Mesodermal cell (in vitro differentiated cells): ENCODE data around the gene SPR.

Experiments
- H3K27ac ChIP-seq: 2 replicates; pipeline ENCODE4 v1.7.0; 2013; ENCODE audit warnings: mild to moderate bottlenecking, low read depth, low read length, moderate library complexity; ENCODE audit not compliant: severe bottlenecking
- H3K36me3 ChIP-seq: 2 replicates; pipeline ENCODE4 v1.7.1; 2013; ENCODE audit warnings: mild to moderate bottlenecking, low read length, moderate library complexity; ENCODE audit not compliant: control insufficient read depth, insufficient read depth
- H3K4me1 ChIP-seq: one replicate; pipeline ENCODE4 v1.7.1; 2013; ENCODE audit warnings: mild to moderate bottlenecking, low read length; ENCODE audit not compliant: insufficient read depth, control insufficient read depth, poor library complexity, severe bottlenecking
- H3K4me3 ChIP-seq: 2 replicates; pipeline ENCODE4 v1.7.0; 2013; ENCODE audit warnings: low read length, control low read depth, mild to moderate bottlenecking; ENCODE audit not compliant: insufficient read depth, poor library complexity, severe bottlenecking; ENCODE audit errors: extremely low read depth
- H3K9me3 ChIP-seq: 2 replicates; pipeline ENCODE4 v1.7.1; 2013; ENCODE audit warnings: mild to moderate bottlenecking, low read length, moderate library complexity; ENCODE audit not compliant: control insufficient read depth
- WGBS, 2 experiments: methylation state at CpG; one replicate each; pipeline ENCODE4 v1.1.5; 2013; ENCODE audit warnings: missing lambda C conversion rate in 2 of 2; ENCODE audit not compliant: insufficient coverage in 2 of 2; 5-methylcytosine and 5-hydroxymethylcytosine counted together

Gene SPR

DNA sequence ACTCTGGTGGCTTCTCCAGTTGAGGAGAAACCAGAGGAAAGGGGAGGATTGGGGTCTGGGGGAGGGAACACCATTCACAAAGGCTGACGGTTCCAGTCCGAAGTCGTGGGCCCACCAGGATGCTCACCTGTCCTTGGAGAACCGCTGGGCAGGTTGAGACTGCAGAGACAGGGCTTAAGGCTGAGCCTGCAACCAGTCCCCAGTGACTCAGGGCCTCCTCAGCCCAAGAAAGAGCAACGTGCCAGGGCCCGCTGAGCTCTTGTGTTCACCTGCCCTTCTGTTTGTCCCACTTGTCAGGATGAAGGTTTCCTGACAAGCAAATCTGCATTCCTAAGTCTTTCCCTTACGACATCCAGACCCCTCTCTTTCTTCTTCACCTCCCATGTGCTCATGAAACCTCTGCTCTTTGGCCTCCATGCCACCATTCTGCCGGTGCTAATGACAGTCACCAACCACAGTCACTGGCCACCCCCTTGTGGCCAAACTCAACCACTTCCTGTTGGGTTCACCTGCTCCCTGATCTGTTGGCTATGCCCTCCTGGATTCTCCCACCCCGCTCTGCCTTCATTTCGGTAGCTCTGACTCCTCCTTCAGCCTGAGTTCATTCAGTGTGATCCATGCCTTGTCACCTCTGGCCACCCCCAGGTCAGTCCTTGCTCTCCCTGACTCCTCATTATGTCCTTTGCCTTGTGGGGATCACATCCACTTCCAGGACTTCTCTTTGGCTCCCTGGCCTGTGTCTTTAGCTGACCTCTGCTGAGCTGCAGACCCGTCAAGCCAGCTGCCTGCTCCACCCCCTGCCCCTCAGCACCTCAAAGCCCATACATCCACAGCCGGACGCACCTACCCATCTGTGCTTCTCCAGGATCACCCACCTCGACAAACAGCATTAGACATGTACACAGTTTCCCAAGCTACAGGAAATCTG is 47.7 kb downstream of the SPR start:
- 79 to 84% methylated on average over 12 to 14 of the region's 14 CpGs for WGBS, 2 experiments
- Histone ChIP-seq H3K4me3 (no peak overlapping the region), H3K4me1 (peaks cover 10% of the 10 kb centered on the region), H3K36me3 (no peaks in the 10 kb centered on the region), H3K9me3 (no peaks in the 10 kb centered on the region), H3K27ac (no peak overlapping the region)

DNA sequence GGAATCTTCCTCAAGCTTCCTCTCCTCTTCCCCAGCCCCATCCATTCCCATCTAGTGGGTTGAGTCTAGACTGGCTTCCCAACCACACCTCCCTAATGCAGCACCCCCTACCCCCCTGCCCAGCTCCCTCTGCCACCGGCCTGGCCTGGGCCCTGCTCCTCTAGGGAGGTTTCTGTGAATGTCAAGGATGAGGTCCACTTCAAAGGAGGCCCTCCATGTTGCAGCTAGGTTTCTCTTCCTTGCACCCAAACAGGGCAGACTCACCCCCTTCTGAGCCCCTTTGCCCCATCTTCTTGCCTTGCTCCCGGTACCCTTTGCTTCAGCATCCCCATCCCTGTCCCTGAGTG is 48.4 kb downstream of the SPR start:
- H3K36me3 ChIP-seq, result no peaks in the 10 kb centered on the region
- no peaks in the 10 kb centered on the region for H3K9me3 ChIP-seq
- H3K4me1 ChIP-seq, result peaks cover 15% of the 10 kb centered on the region
- no peak overlapping the region for H3K27ac ChIP-seq
- H3K4me3 ChIP-seq, result no peak overlapping the region
- WGBS, 2 experiments, result 75 to 100% methylated on average over 1 of the region's 2 CpGs

DNA sequence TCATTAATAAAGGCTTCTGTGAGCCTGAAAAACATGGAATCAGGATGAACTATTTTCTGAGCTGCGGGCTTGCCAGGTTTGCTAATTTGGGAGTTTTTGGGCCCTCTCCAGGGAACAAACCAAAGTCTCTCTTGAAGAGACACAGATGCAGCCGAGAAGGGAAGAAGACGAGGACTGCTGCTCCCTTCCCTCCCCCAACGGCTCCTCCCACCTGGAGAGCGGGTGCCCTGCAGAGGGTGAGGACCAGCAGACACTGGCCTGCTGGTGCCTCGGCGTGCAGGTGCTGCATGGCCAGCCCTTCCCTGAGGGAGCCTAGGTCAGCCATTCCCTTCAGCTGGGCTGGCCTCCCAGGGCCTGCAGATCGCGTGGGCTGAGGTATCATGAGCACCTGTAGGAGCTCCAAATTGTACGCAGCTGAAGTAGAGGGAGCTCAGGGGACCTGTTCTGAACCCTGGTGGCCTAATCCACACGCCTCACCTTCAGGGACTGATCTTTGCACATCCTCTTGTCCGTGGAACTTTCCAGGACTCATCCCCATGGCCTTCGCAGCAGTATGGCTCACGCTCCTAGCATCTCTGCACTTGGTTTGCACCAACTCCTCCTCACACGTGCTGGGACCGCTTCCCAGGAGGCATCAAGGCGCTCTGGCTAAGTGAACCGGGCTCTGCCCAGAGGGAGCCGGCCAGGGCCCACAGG is 49.6 kb downstream of the SPR start:
- H3K9me3 ChIP-seq, result no peaks in the 10 kb centered on the region
- H3K27ac ChIP-seq, result no peak overlapping the region
- peaks cover 27% of the 10 kb centered on the region for H3K4me1 ChIP-seq
- no peak overlapping the region for H3K4me3 ChIP-seq
- no peaks in the 10 kb centered on the region for H3K36me3 ChIP-seq
- 82 to 85% methylated on average over 14 to 16 of the region's 19 CpGs for WGBS, 2 experiments

DNA sequence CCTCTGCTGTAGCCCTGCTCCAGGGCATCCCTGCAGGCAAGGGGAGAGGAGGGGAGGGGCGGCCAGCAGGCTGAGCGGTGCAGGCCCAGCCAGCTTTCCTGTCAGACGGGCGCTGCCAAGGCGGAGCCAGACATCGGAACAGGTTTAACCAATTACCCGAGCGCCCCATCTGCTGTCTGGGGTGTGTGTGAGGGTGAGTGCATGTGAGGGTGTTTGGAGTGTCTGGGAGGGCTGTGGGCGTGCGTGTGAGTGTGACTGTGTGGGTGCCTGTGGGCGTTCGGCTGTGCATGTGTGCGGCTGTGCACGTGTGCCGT is 50.1 kb downstream of the SPR start:
- Histone ChIP-seq H3K4me1 (peaks cover 32% of the 10 kb centered on the region), H3K36me3 (no peaks in the 10 kb centered on the region), H3K9me3 (no peaks in the 10 kb centered on the region), H3K27ac (no peak overlapping the region), H3K4me3 (no peak overlapping the region)
- whole genome bisulfite sequencing, 2 experiments, result 93% methylated on average over 9 to 15 of the region's 15 CpGs

DNA sequence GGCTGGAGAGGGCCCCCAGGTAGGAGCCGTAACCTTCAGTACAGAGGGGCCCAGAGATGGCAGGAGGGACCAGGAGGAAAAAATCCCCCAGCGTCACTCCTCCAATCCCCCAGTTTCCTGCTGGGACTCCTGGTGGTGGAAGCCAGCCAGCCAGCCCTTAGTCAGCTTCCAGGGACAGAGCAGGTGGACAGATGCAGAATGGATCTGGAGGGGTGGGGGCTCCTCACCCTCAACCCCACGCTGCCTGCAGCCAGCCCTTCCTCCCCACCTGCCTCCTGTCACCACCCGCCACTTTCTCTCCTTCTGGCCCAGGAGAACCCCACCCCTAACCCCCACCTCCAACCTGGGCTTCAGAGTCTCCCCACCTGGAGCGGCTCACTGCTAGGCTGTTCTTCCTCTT is 51.2 kb downstream of the SPR start:
- Histone ChIP-seq H3K4me3 (no peak overlapping the region), H3K27ac (no peak overlapping the region), H3K36me3 (no peaks in the 10 kb centered on the region), H3K4me1 (peaks cover 38% of the 10 kb centered on the region), H3K9me3 (no peaks in the 10 kb centered on the region)
- 98 to 100% methylated on average over 3 to 4 of the region's 5 CpGs for WGBS, 2 experiments

DNA sequence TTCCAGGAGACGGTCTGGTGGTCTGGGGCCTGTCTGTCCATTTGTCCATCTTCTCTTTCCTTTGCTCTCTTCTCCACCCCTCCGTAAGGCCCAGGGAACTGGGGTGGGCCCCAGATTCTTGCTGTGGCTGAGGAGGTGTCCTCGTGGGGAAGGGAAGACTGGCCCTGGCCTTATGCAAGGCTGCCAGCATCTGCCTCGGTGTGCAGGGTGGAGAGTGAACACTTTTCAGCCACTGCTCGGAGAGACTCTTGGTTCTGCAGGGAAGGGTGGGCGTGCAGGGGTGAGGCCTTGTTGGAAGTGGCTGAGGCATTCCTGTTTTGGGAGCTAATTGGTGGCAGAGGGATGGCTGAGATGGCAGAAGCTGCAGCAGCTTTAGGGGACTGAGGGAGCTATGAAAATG is 53.2 kb downstream of the SPR start:
- no peak overlapping the region for H3K27ac ChIP-seq
- WGBS, 2 experiments, result 80% methylated on average over 4 to 5 of the region's 6 CpGs
- H3K4me3 ChIP-seq, result no peak overlapping the region
- peaks cover 38% of the 10 kb centered on the region for H3K4me1 ChIP-seq
- no peaks in the 10 kb centered on the region for H3K36me3 ChIP-seq
- H3K9me3 ChIP-seq, result no peaks in the 10 kb centered on the region

DNA sequence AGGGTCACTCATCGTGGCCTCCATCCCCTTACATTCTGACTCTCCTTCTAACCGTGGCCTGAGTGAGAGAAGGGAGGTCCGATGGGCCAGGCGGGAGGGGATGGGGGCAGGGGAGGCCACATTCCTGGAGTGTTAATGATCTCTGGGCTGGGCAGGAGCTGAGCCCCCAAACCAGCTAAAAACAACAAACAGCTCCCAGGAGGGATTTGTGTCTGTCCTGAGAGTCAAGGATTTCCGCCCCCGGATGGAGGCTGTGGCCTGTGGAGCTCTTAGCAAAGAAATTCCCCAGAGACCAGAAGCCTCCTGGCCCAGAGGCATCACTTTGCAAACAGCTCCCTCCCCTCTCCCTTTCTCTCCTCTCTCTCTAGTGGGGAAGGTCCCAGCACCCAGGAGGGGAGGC is 53.6 kb downstream of the SPR start:
- peaks cover 38% of the 10 kb centered on the region for H3K4me1 ChIP-seq
- H3K4me3 ChIP-seq, result no peak overlapping the region
- 30 to 47% methylated on average over 2 of the region's 6 CpGs for WGBS, 2 experiments
- H3K27ac ChIP-seq, result peak overlapping the region; percentile 37
- H3K36me3 ChIP-seq, result no peaks in the 10 kb centered on the region
- H3K9me3 ChIP-seq, result no peaks in the 10 kb centered on the region
